ENCODE results near the gene KIAA1210.

The KIAA1210 gene

GRCh38 chrX:119094819-119095218, 32.8 kb downstream of the KIAA1210 start:
- DNase-seq (ENCODE audit: extremely low spot score, insufficient read length, low read depth) = no peak
- FAIRE-seq = no peak

- FAIRE-seq = no peak
These were observed 33.4 kb downstream of the KIAA1210 start for GRCh38 chrX:119093991-119094735.

DNA sequence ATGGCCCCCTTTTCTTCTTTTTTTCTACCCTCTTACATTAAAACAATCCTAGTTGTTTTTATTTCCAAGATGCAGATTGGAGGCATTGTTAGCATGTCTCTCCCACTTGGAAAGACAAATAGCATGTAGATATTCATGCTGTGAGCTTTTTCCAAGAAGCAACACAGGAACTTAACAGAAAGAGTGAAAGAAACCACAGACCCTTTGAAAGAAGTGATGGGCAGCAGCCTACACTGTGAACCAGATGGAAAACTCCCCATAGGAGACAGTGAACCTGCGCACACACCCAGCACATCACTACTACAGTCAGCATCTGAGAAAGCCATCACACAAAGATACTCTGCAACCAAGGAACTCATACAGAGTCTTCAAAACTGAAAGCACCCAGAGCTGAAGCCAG, 37.0 kb downstream of the KIAA1210 start:
- no peak for FAIRE-seq
- no peak for DNase-seq (ENCODE audit: extremely low spot score, insufficient read length, low read depth)

More at GRCh38 chrX:119093991-119094735, 33.4 kb downstream of the KIAA1210 start:
- DNase-seq (ENCODE audit: extremely low spot score, insufficient read length, low read depth) = no peak

DNA sequence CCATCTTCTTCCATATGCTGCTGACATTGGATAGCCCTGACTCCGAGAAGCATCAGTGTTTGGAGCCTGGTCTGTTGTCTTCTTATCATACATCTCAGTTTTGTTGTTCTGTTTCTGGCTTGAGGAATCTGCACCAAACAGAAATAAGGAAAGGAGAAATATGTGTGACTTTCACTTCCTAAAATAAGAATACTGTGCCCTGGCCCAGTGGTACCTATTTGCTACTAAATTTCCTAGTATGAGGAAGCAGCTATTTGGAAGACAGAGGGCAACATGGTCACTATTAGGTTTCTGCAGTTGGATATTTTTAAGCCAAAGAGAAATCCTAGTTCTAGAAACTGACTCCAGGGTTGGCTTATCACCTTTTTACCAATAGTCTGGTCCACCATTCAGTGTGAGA, 38.0 kb downstream of the KIAA1210 start:
- peak; percentile 29 for FAIRE-seq
- no peak for DNase-seq (ENCODE audit: extremely low spot score, insufficient read length, low read depth)

DNA sequence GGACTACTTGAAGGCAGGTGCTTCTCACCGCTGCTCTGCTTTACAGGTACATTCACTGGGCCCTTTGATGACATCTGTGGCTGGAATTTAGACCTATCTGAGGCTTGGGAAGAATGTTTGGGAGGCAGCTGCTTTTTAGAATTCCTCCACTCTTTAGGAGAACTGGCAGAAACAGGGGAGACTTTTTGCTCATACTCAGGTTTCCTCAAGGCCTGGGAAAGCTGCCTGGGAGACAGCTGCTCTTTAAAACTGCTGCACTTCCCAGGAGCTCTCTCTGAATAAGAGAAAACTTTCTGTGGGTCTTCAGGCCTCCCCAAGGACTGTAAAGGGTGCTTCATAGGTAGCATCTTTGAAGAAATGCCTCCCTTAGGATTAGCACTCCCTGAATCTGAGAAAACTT, 40.5 kb downstream of the KIAA1210 start:
- DNase-seq (ENCODE audit: extremely low spot score, insufficient read length, low read depth) (no peak), FAIRE-seq (no peak)

DNA sequence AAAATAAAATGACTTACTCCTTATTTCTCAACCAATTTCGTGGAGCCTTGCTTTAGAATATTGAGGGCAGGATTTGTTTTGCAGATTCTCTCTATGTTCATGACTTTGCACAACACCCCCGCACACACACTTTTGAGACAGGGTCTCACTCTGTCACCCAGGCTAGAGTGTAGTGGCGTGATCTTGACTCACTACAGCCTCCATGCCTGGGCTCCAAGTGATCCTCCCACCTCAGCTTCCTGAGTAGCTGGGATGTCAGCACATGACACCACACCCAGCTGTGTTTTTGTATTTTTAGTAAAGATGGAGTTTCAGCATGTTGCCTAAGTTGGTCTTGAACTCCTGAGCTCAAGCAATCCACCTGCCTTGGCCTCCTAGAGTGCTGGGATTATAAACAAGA, 42.8 kb downstream of the KIAA1210 start:
- FAIRE-seq (no peak), DNase-seq (ENCODE audit: extremely low spot score, insufficient read length, low read depth) (no peak)

DNA sequence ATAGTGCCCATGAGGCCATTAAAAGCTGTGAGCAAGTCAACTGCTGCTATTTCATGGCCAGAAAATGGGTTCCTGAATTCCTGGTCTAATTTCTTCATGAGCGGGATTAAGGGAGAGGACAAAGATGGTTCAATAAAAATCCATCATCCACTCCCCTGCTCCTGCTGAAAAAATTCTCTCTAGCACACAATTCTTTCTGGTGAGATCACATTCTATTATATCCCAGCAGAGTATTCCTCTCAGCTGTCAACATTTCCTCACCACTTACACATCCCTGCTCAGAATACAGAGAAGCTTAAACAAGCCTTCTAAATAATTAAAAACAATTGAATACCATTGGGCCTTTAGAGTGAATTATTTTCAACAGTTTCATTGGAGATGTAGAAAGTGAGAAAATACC, 45.3 kb downstream of the KIAA1210 start:
- FAIRE-seq (no peak), DNase-seq (ENCODE audit: extremely low spot score, insufficient read length, low read depth) (no peak)

GRCh38 chrX:119075270-119076025, 52.2 kb downstream of the KIAA1210 start:
- DNase-seq (ENCODE audit: extremely low spot score, insufficient read length, low read depth) (no peak), FAIRE-seq (no peak)

DNA sequence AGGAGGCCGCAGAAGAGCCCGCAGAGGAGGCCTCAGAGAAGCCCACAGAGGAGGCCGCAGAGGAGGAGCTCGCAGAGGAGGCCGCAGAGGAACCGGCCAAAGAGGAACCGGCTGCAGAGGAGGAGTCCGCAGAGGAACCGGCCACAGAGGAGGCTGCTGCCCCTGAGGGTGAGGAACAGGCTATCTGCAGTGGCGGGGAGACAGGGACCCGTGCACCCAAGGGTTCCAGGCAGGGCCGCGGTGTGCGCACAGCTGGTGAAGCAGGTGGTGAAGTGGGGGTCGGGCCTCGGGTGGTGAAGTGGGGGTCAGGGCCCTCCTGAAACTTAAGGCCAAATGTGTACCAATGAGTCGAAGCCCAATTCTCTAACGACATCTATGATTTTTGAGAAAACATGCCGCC, 53.7 kb downstream of the KIAA1210 start:
- no peak for FAIRE-seq
- no peak for DNase-seq (ENCODE audit: extremely low spot score, insufficient read length, low read depth)

GRCh38 chrX:119073200-119073905, 54.3 kb downstream of the KIAA1210 start:
- no peak for FAIRE-seq

DNA sequence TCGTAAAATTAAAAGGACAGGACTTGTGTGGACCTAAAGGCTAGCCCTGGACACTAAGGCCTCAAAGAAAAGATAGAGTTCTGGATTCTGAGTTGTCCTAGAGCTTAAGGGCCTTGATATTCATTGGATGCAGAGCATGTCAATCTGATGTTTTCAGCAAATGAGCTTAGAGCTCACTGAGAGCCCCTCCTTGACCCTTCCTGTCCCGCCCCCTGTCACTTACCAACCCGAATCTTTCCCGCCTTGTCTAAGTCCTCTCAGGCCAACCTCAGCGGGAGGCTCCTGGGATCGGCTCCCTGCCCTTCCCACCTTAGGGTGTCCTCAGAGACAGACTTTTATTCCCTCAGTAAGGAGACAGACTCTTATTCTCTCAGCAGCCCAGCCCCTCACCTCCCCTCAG, 54.9 kb downstream of the KIAA1210 start, which contains the start of gene CT47C1:
TSS of gene CT47C1 (plus strand) at position 250 of the 400 bp plus-strand sequence. CDS start 233 bp downstream, outside the sequence.
- DNase-seq (ENCODE audit: extremely low spot score, insufficient read length, low read depth) (no peak), FAIRE-seq (no peak)

More at GRCh38 chrX:119073200-119073905, 54.3 kb downstream of the KIAA1210 start:
- DNase-seq (ENCODE audit: extremely low spot score, insufficient read length, low read depth) = no peak

- DNase-seq (ENCODE audit: extremely low spot score, insufficient read length, low read depth) (peak; percentile 4), FAIRE-seq (peak; percentile 90)
These were observed 56.2 kb downstream of the KIAA1210 start for GRCh38 chrX:119071381-119071780.

GRCh38 chrX:119069762-119070161, 57.9 kb downstream of the KIAA1210 start:
- FAIRE-seq = no peak
- no peak for DNase-seq (ENCODE audit: extremely low spot score, insufficient read length, low read depth)

DNA sequence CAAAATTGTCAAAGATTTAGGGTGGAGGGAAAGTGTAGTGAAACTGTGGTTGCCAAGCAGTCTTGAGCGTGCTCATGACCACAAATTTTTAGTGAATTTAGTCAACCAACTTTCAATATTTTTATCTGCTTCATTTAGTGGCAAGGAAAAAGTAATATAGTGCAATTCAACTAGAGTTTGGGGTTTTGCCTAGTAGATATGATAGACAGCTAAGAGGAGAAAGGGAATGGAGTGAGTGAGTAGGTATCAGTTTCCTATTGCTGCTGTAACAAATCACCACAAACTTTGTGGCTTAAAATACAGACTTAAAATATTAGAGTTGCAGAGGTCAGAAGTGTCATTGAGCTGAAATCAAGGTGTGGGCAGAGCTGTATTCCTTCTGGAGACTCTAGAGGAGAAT, 58.5 kb downstream of the KIAA1210 start:
- no peak for FAIRE-seq
- DNase-seq (ENCODE audit: extremely low spot score, insufficient read length, low read depth) = no peak

- no peak for DNase-seq (ENCODE audit: extremely low spot score, insufficient read length, low read depth)
These were observed 60.4 kb downstream of the KIAA1210 start for GRCh38 chrX:119067023-119067739.

GRCh38 chrX:119063428-119063827, 64.2 kb downstream of the KIAA1210 start:
- FAIRE-seq = no peak
- no peak for DNase-seq (ENCODE audit: extremely low spot score, insufficient read length, low read depth)

More at GRCh38 chrX:119067023-119067739, 60.4 kb downstream of the KIAA1210 start:
- peak; percentile 73 for FAIRE-seq

- DNase-seq (ENCODE audit: extremely low spot score, insufficient read length, low read depth) (no peak), FAIRE-seq (no peak)
These were observed 64.8 kb downstream of the KIAA1210 start for GRCh38 chrX:119062750-119063374.

DNA sequence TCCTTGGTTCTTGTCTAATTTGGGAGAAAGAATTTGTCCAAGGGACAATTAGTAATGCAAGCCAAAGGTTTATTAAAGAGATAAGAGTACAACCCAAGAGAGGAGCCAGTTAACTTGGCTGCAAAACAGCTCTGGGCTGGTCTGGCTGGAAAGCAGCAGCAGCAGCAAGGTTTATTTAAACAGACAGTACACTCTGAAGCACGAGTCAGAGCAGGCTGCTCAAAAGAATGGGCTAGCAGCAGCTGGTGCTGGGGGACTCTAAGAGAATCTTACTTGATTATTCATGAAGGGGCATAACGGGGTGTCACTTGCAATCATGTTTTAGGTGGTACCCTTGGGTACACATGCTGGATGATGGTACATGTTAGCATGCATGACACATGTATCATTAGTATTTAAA, 71.9 kb downstream of the KIAA1210 start:
- FAIRE-seq = no peak
- no peak for DNase-seq (ENCODE audit: extremely low spot score, insufficient read length, low read depth)

GRCh38 chrX:119045884-119046283, 81.7 kb downstream of the KIAA1210 start:
- FAIRE-seq (no peak), DNase-seq (ENCODE audit: extremely low spot score, insufficient read length, low read depth) (no peak)

DNA sequence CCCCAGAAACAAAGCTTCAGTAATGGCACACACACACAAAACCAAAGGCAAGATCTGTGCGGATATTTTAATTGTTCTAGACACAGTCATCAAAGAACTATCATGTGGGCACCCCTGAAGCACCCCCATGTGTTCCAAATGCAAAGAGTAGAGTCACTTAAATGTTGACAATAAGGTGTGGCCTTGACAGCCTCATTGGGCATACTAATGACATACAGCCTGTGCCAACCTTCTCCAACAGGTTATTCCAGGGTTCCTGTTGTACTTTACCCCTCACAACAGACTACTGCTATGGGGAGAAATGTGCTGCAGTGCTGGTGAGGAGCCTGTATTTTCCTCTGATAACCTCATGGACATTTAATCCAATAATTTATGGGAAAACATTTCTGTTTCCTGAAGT, 84.6 kb downstream of the KIAA1210 start:
- DNase-seq (ENCODE audit: extremely low spot score, insufficient read length, low read depth) (no peak), FAIRE-seq (no peak)

All from GM18507 (cell line).